ENCODE data around the gene GRHL1. TPM values are rescaled to one million over a fixed set of nuclear protein-coding genes. Genes with fewer than 3 reads are reported as not detected.

GRHL1 gene
- polyA plus RNA-seq, 1 donor (not counting 4 experiments of a cell fraction or from before 2014, with no cell fraction given): 7.8 TPM

GRCh38 chr2:9945596-9945995, 5.9 kb upstream of the GRHL1 start:
- no peak overlapping the region for H3K27ac ChIP-seq (ENCODE audit: control insufficient read depth, insufficient read depth, low read length)
- DNase-seq (ENCODE audit: low read depth, low spot score) (no peak), FAIRE-seq (no peak)
- dilution Hi-C loops (cut with MboI; ENCODE audit: extremely low pct_ligation_motif_present, low sequenced_read_pairs): no loop called here
- no peak overlapping the region for H3K4me3 ChIP-seq (ENCODE audit: control insufficient read depth in 2 of 3, extremely low read depth in 1 of 3, insufficient read depth in 2 of 3, low read depth in 1 of 3, low read length in 3 of 3)
- H3K9me1 ChIP-seq (ENCODE audit: control insufficient read depth, extremely low read depth, insufficient read depth, low read length): no peaks in the 10 kb centered on the region
- no peak overlapping the region for H2AFZ ChIP-seq (ENCODE audit: control insufficient read depth, low read length)
- peaks cover 15% of the 10 kb centered on the region for H3K4me1 ChIP-seq (ENCODE audit: control insufficient read depth, extremely low read depth, insufficient read depth, low read length)
- H3K9me3 ChIP-seq (ENCODE audit: control insufficient read depth, low read depth, low read length): no peaks in the 10 kb centered on the region
- no peak overlapping the region for H3K4me2 ChIP-seq (ENCODE audit: control insufficient read depth, extremely low read depth, insufficient read depth, low read depth, low read length)
- H3K27me3 ChIP-seq (ENCODE audit: control insufficient read depth, extremely low read depth, insufficient read depth, low read length): peaks cover 11% of the 10 kb centered on the region
- no peaks in the 10 kb centered on the region for H3K79me2 ChIP-seq (ENCODE audit: control insufficient read depth, insufficient read depth, low read length)
- H3K36me3 ChIP-seq (ENCODE audit: control insufficient read depth in 2 of 2, extremely low read depth in 1 of 2, insufficient read depth in 2 of 2, low read length in 2 of 2): no peaks in the 10 kb centered on the region
- TF ChIP-seq CTCF (optimal IDR thresholded peaks at IDR 0.05 in 1 of 3, IDR thresholded peaks at IDR 0.05 in 1 of 3, conservative IDR thresholded peaks at IDR 0.05 in 1 of 3; ENCODE audit: extremely low read depth in 1 of 3, insufficient read depth in 2 of 3, low read length in 3 of 3): no peak
- TF ChIP-seq EZH2 (IDR thresholded peaks at IDR 0.05; ENCODE audit: low read length): no peak
- no peak overlapping the region for H3K9ac ChIP-seq (ENCODE audit: control insufficient read depth, extremely low read depth, insufficient read depth, low read length)
- no peaks in the 10 kb centered on the region for H4K20me1 ChIP-seq (ENCODE audit: control insufficient read depth, extremely low read depth, insufficient read depth, low read length)

- H3K4me2 ChIP-seq (ENCODE audit: control insufficient read depth, extremely low read depth, insufficient read depth, low read depth, low read length): no peak overlapping the region
Measured at GRCh38 chr2:9946076-9946475, 5.4 kb upstream of the GRHL1 start.

More at GRCh38 chr2:9946076-9946475, 5.4 kb upstream of the GRHL1 start:
- peaks cover 11% of the 10 kb centered on the region for H3K27me3 ChIP-seq (ENCODE audit: control insufficient read depth, extremely low read depth, insufficient read depth, low read length)
- no peak for DNase-seq (ENCODE audit: low read depth, low spot score)
- no peaks in the 10 kb centered on the region for H3K36me3 ChIP-seq (ENCODE audit: control insufficient read depth in 2 of 2, extremely low read depth in 1 of 2, insufficient read depth in 2 of 2, low read length in 2 of 2)
- H2AFZ ChIP-seq (ENCODE audit: control insufficient read depth, low read length): no peak overlapping the region
- H3K9me1 ChIP-seq (ENCODE audit: control insufficient read depth, extremely low read depth, insufficient read depth, low read length): no peaks in the 10 kb centered on the region
- no peak for FAIRE-seq
- no peaks in the 10 kb centered on the region for H4K20me1 ChIP-seq (ENCODE audit: control insufficient read depth, extremely low read depth, insufficient read depth, low read length)
- H3K27ac ChIP-seq (ENCODE audit: control insufficient read depth, insufficient read depth, low read length): no peak overlapping the region
- H3K79me2 ChIP-seq (ENCODE audit: control insufficient read depth, insufficient read depth, low read length): no peaks in the 10 kb centered on the region
- no peak overlapping the region for H3K4me3 ChIP-seq (ENCODE audit: control insufficient read depth in 2 of 3, extremely low read depth in 1 of 3, insufficient read depth in 2 of 3, low read depth in 1 of 3, low read length in 3 of 3)
- H3K4me1 ChIP-seq (ENCODE audit: control insufficient read depth, extremely low read depth, insufficient read depth, low read length): peaks cover 10% of the 10 kb centered on the region
- no peak for TF ChIP-seq CTCF (optimal IDR thresholded peaks at IDR 0.05 in 1 of 3, IDR thresholded peaks at IDR 0.05 in 1 of 3, conservative IDR thresholded peaks at IDR 0.05 in 1 of 3; ENCODE audit: extremely low read depth in 1 of 3, insufficient read depth in 2 of 3, low read length in 3 of 3)
- no peak for TF ChIP-seq EZH2 (IDR thresholded peaks at IDR 0.05; ENCODE audit: low read length)
- dilution Hi-C loops (cut with MboI; ENCODE audit: extremely low pct_ligation_motif_present, low sequenced_read_pairs): no loop called here
- no peaks in the 10 kb centered on the region for H3K9me3 ChIP-seq (ENCODE audit: control insufficient read depth, low read depth, low read length)
- no peak overlapping the region for H3K9ac ChIP-seq (ENCODE audit: control insufficient read depth, extremely low read depth, insufficient read depth, low read length)
